ENCODE data around the gene CS.

CS gene

GRCh38 chr12:56257071-56257470, 43.1 kb downstream of the CS start:
- Histone ChIP-seq H3K36me3 (peaks cover 48% of the 10 kb centered on the region), H3K4me3 (peak overlapping the region; percentile 86), H3K27ac (peak overlapping the region; percentile 86; the same call in 1 of the 2 replicates), H3K27me3 (no peaks in the 10 kb centered on the region), H3K9ac (peak overlapping the region; percentile 92), H3K4me2 (peak overlapping the region; percentile 90), H3K4me1 (peaks cover 22% of the 10 kb centered on the region), H3K9me3 (no peaks in the 10 kb centered on the region), H4K20me1 (peaks cover 23% of the 10 kb centered on the region)
- TF ChIP-seq Cebpa-rat (IDR thresholded peaks at IDR 0.05) = no peak

GRCh38 chr12:56256326-56256960, 43.7 kb downstream of the CS start:
- TF ChIP-seq Cebpa-rat (IDR thresholded peaks at IDR 0.05) = no peak
- Histone ChIP-seq H3K4me2 (peak overlapping the region; percentile 90), H3K4me3 (peak overlapping the region; percentile 86; the same call in 1 of the 2 replicates), H3K9me3 (no peaks in the 10 kb centered on the region), H3K27ac (no peak overlapping the region), H3K36me3 (peaks cover 54% of the 10 kb centered on the region), H3K9ac (peak overlapping the region; percentile 92), H4K20me1 (peaks cover 23% of the 10 kb centered on the region), H3K27me3 (no peaks in the 10 kb centered on the region), H3K4me1 (peaks cover 22% of the 10 kb centered on the region)

GRCh38 chr12:56255671-56256070, 44.5 kb downstream of the CS start:
- Histone ChIP-seq H3K4me2 (no peak overlapping the region), H3K4me1 (peaks cover 22% of the 10 kb centered on the region), H3K9ac (peak overlapping the region; percentile 31; the same call in 1 of the 2 replicates), H3K4me3 (no peak overlapping the region), H3K9me3 (no peaks in the 10 kb centered on the region), H4K20me1 (peaks cover 23% of the 10 kb centered on the region), H3K27me3 (no peaks in the 10 kb centered on the region), H3K27ac (no peak overlapping the region), H3K36me3 (peaks cover 61% of the 10 kb centered on the region)
- no peak for TF ChIP-seq Cebpa-rat (IDR thresholded peaks at IDR 0.05)

GRCh38 chr12:56253091-56253490, 47.0 kb downstream of the CS start:
- Histone ChIP-seq H3K9me3 (no peaks in the 10 kb centered on the region), H3K4me2 (no peak overlapping the region), H4K20me1 (peaks cover 27% of the 10 kb centered on the region), H3K9ac (no peak overlapping the region), H3K27me3 (no peaks in the 10 kb centered on the region), H3K4me3 (no peak overlapping the region), H3K27ac (no peak overlapping the region), H3K36me3 (peaks cover 86% of the 10 kb centered on the region), H3K4me1 (peaks cover 15% of the 10 kb centered on the region)
- no peak for TF ChIP-seq Cebpa-rat (IDR thresholded peaks at IDR 0.05)

GRCh38 chr12:56252649-56253048, 47.5 kb downstream of the CS start:
- no peak overlapping the region for H3K9ac ChIP-seq
- peaks cover 15% of the 10 kb centered on the region for H3K4me1 ChIP-seq
- H3K27ac ChIP-seq = no peak overlapping the region
- H3K9me3 ChIP-seq = no peaks in the 10 kb centered on the region
- H3K36me3 ChIP-seq = peaks cover 90% of the 10 kb centered on the region
- no peak overlapping the region for H3K4me3 ChIP-seq
- peaks cover 26% of the 10 kb centered on the region for H4K20me1 ChIP-seq
- TF ChIP-seq Cebpa-rat (IDR thresholded peaks at IDR 0.05) = no peak
- H3K4me2 ChIP-seq = no peak overlapping the region
- H3K27me3 ChIP-seq = no peaks in the 10 kb centered on the region

- TF ChIP-seq Cebpa-rat (IDR thresholded peaks at IDR 0.05) = no peak
- Histone ChIP-seq H3K4me1 (no peaks in the 10 kb centered on the region), H3K4me2 (no peak overlapping the region), H3K36me3 (peaks cover 98% of the 10 kb centered on the region), H3K9me3 (no peaks in the 10 kb centered on the region), H4K20me1 (peaks cover 6% of the 10 kb centered on the region; the same call in 1 of the 2 replicates), H3K27me3 (no peaks in the 10 kb centered on the region), H3K9ac (no peak overlapping the region), H3K27ac (no peak overlapping the region), H3K4me3 (no peak overlapping the region)
Measured at GRCh38 chr12:56248711-56249110, 51.4 kb downstream of the CS start.

- peaks cover 13% of the 10 kb centered on the region for H4K20me1 ChIP-seq
- H3K27ac ChIP-seq = no peak overlapping the region
- H3K36me3 ChIP-seq = peaks cover 98% of the 10 kb centered on the region
Measured at GRCh38 chr12:56247923-56248322, 52.2 kb downstream of the CS start.

GRCh38 chr12:56244494-56244893, 55.6 kb downstream of the CS start:
- peaks cover 28% of the 10 kb centered on the region for H4K20me1 ChIP-seq
- no peak overlapping the region for H3K4me3 ChIP-seq
- no peaks in the 10 kb centered on the region for H3K27me3 ChIP-seq
- H3K9me3 ChIP-seq = no peaks in the 10 kb centered on the region
- no peaks in the 10 kb centered on the region for H3K4me1 ChIP-seq
- no peak overlapping the region for H3K27ac ChIP-seq
- H3K4me2 ChIP-seq = no peak overlapping the region
- TF ChIP-seq Cebpa-rat (IDR thresholded peaks at IDR 0.05) = no peak
- no peak overlapping the region for H3K9ac ChIP-seq
- peaks cover 99% of the 10 kb centered on the region for H3K36me3 ChIP-seq

More at GRCh38 chr12:56247923-56248322, 52.2 kb downstream of the CS start:
- Histone ChIP-seq H3K4me1 (no peaks in the 10 kb centered on the region), H3K4me3 (no peak overlapping the region), H3K27me3 (no peaks in the 10 kb centered on the region), H3K9me3 (no peaks in the 10 kb centered on the region), H3K4me2 (no peak overlapping the region), H3K9ac (no peak overlapping the region)
- TF ChIP-seq Cebpa-rat (IDR thresholded peaks at IDR 0.05) = no peak

- no peak overlapping the region for H3K4me2 ChIP-seq
- no peaks in the 10 kb centered on the region for H3K4me1 ChIP-seq
- H3K36me3 ChIP-seq = peaks cover 99% of the 10 kb centered on the region
- H3K9ac ChIP-seq = no peak overlapping the region
- peaks cover 32% of the 10 kb centered on the region for H4K20me1 ChIP-seq
- H3K27me3 ChIP-seq = no peaks in the 10 kb centered on the region
- no peaks in the 10 kb centered on the region for H3K9me3 ChIP-seq
- no peak overlapping the region for H3K27ac ChIP-seq
- TF ChIP-seq Cebpa-rat (IDR thresholded peaks at IDR 0.05) = no peak
- H3K4me3 ChIP-seq = no peak overlapping the region
Measured at GRCh38 chr12:56243731-56244181, 56.4 kb downstream of the CS start.

- Histone ChIP-seq H3K4me3 (no peak overlapping the region), H4K20me1 (peaks cover 31% of the 10 kb centered on the region), H3K4me1 (no peaks in the 10 kb centered on the region), H3K9me3 (no peaks in the 10 kb centered on the region), H3K9ac (no peak overlapping the region), H3K27ac (no peak overlapping the region), H3K36me3 (peaks cover 95% of the 10 kb centered on the region), H3K4me2 (no peak overlapping the region), H3K27me3 (no peaks in the 10 kb centered on the region)
- no peak for TF ChIP-seq Cebpa-rat (IDR thresholded peaks at IDR 0.05)
Measured at GRCh38 chr12:56242986-56243385, 57.1 kb downstream of the CS start.

Measured in BLaER1 (cell line).